GM18951 (cell line): ENCODE results near the gene PHRF1.
A peak's percentile ranks its signal among the peaks of the same experiment; 100 is the strongest.
"Not testable (repeated sequence)": the region's sequence is repeated elsewhere in the genome, so short reads cannot be mapped to it uniquely, and the experiment has no call there.

Experiments
- POLR2A ChIP-seq: IDR thresholded peaks from 4 replicates; pipeline ENCODE4 v1.6.1; 2011; ENCODE audit warnings: mild to moderate bottlenecking; ENCODE audit not compliant: insufficient read length, insufficient read depth; ENCODE audit errors: extremely low read depth
- in situ Hi-C: fragments of 300-500 bp; cut with MboI; formaldehyde crosslinking; loops from one replicate; pipeline ENCODE4 v1.12.0; 2022; ENCODE audit warnings: low sequenced_read_pairs, mixed read lengths, inconsistent platforms; ENCODE audit not compliant: unreplicated experiment

PHRF1 gene

DNA sequence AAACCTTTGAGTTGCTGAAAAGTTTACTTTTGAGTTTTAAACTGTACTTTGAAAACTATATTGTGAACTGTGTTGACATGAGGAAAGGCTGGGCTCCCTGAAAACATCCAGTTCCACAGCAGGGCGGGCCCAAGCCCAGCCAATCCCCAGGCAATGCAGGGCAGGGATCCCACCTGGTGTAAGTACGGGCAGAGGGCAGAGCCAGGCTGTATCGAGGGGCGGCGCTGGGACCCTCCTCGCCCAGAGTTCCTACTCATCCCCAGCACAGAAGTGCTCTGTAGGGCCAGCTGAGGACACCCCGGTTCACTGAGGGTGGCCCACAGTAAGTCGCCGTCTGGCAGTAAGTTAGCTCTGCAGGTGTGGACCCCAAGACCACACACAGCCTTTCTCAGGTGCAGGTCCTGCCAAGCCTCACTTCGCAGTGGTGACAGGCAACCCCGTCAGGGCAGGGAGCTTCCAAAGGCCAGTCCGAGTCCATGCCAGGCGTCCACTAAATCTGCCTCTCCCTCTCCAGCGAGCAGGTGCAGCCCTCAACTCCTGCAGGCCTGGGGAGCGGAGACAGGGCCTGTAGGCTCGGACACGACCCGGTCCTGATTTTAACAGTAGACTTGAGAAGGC lies 9.2 kb upstream of the PHRF1 start:
- in situ Hi-C loops, result no loop called here
- no peak for TF ChIP-seq POLR2A

DNA sequence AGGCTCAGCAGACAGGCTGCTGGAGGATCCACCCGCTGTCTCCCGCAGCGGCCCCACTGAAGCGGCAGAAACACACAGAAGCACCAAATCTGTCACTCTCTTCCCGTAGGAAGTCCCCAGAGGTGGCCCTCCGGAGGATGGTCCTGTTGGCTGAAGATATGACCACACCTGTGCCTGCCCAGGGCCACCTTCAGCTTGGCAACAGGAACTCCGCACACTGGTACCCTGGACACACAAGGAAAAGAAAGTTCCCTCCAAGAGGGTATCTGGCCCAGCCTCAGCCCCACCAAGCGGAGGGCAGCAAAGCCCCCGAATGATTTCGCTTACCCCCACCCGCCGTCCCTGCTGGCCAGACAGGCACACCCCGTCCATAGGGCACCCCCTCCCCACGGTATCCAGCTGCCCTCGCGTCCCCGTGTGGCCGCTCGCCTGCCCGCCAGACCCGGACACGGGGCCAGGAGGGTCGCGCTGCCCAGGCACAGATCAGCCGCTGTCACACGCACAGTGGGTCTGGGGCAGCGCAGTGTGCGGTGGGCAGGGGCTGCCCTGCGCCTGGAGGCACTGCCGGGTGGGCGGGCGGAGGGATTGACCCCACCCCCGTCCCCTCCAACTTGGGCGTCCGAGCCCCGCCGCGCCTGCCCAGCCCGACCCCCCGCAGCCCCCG lies 8.5 kb upstream of the PHRF1 start:
- TF ChIP-seq POLR2A, result no peak
- in situ Hi-C loops, result no loop called here

DNA sequence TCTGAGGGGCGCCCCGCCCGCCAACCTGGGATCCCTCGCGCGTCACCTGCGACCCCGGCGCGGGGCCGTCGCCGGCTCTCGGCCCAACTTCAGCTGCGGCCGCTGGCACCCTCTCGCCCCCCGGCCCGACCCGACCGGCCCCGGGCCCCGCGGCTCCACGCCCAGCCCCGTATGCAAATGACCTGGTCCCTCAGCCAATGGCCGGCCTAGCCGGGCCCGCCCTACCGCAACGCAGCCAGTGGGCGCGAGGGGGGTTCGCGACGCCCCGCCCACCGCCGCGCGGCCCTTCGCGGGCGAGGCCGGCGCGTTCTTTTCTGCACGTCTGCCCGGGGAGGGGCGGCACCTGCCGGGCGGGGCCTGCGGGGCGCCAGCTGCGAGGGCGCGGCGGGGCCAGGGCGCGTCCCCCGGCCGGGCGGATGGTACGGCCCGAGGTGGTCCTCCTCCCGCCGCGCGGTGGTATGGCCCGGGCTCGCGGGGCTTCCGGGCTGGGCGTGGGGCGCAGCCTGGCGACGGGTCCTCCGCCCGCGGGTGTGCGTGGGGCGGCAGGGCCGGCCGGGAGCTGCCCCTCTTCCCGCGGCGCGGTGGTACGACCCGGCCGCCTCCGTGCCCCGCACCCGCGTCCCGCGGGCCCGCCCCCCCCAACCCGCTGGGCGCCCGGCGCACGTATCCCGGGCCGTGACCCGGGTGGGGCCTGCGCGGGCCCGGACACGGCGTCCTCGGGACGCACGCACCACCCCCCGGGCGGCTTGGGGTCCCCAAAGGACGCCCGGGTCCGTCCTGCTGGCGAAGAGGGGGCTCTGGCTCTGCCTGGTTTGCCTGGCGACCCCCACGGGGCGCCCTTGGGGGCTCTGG lies 7.7 kb upstream of the PHRF1 start:
- in situ Hi-C loops, result no loop called here
- peak; percentile 77 for TF ChIP-seq POLR2A

DNA sequence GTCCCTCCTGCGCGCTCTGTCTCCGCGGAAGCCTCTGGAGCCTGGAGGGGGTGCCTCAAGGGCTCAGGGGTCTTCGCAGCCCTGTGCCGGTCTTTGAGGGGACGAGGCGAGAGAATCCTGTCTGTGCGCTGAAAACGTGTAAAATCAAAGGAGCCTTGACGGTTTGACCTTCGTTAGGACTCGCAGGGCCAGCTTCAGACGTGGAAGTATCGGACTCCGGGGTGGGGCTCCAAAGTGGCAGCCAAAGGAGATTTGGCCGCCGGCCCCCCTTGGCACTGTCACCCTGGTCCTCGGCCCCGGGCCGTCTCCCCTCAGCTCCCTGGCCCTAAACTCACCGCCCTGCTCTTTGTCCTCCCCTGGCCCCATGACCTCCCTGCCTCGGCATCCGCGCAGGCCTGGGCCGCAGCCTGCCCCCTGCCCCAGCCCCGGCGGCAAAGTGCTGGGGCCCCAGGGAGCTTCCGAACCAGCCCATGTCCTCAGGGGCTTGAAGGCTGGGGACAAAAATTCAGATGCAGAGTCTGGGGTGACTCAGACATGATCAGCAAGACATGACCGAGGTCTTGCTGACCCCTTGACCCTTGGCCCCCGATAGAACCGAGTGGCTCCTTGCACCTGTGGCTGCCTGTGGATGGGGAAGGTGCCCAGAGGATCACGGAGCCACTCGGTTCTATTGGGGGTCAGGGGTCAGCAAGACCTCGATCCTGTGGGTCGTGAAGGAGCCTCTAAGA lies 6.9 kb upstream of the PHRF1 start:
- TF ChIP-seq POLR2A, result no peak
- in situ Hi-C loops, result no loop called here

DNA sequence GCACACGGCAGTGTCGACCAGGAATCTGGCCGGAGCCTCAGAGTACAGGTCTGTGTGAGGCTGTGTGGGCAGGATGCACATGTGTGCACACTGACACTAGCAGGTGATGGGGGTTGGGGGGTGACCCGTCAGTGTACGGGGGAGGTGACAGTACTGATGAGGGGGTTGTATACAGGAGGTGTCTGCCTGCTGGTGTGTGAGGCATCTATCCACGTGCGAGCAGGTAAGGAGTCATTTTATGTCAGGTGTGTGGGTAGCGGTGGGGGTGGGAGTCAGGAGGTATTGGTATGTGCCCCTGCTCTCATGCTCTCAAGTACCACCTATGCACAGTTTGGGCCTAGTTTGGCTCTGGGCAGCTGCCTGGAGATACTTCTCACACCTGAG lies 4.5 kb upstream of the PHRF1 start:
- no peak for TF ChIP-seq POLR2A
- in situ Hi-C loops, result no loop called here

DNA sequence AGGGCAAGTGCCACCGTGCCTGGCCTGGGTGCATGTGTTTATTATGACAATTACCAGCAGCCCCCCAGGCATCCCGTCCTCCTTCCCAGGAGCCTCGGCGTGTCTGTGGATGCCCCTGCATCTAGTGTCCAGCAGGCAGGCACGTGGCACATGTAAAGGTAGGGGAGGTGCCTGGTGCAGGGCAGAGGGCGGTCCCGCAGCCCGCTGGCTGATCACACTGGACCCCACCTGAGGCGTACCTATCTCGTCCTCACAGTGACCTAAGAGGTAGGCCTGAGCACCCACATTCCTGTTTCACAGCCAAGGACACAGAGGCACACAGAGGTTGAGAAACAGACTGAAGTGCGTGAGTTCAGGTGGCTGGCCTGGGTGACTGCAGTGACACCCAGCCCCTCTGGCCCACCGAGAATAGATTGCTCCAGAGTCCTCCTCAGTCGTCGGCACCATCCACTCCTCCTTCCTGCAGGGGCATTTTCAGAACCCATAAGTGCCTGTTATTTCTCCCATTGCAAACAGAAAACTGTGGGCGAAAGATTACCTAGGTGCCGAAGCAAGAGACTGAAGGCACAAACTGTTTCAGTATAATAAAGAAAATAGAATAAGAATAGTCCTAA lies 3.0 kb upstream of the PHRF1 start:
- in situ Hi-C loops, result no loop called here

DNA sequence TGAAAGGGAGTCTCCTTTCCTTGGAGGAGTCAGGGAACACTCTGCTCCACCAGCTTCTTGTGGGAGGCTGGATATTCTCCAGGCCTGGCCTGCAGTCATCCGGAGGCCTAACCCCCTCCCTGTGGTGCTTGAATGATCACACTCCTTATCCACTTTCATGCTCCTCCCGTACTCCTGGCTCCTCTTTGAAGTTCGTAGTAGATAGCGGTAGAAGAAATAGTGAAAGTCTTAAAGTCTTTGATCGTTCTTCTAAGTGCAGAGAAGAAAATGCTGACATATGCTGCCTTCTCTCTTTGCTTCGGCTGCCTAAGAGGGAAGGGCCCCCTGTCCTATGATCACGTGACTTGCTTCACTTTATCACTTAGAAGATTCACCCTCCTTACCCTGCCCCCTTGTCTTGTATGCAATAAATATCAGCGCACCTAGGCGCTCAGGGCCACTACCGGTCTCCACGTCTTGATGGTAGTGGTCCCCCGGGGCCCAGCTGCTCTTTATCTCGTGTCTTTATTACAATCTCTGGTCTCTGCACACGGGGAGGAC lies 2.2 kb upstream of the PHRF1 start:
- in situ Hi-C loops, result not testable (repeated sequence)

More for the DNA sequence above, 3.0 kb upstream of the PHRF1 start:
- TF ChIP-seq POLR2A, result no peak

DNA sequence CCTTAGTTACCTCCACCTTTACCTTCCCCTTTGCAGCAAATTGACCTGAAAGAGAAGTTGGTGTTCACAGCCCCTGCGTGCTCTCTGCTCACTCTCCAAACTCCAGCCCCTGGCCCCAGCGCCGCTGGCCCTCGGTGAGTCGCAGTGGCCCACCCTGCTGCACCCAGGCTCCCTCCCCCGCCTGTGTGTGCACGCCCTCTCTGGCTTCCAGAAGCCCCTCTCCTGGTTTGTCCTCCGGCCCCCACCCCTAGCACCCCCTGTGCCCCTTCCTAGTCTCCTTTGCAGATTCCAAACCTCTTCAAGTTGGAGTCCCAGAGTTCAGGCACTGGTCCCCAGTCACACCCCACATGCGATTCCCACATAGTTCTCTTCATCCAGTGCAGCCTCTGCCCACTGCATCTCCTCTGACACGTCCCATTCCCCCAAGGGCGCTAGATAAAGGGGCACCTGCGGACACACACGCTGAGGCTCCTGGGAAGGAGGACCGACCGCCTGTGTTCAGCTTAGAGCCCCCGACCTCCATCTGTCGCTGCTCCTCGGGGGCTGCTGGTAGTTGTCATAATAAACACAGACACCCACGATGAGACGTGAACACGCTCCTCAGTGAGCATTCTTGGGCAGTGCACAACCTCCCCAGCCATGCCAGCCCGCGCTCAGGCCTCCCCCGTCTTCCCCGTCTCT lies 1.5 kb upstream of the PHRF1 start:
- in situ Hi-C loops, result no loop called here
- no peak for TF ChIP-seq POLR2A

DNA sequence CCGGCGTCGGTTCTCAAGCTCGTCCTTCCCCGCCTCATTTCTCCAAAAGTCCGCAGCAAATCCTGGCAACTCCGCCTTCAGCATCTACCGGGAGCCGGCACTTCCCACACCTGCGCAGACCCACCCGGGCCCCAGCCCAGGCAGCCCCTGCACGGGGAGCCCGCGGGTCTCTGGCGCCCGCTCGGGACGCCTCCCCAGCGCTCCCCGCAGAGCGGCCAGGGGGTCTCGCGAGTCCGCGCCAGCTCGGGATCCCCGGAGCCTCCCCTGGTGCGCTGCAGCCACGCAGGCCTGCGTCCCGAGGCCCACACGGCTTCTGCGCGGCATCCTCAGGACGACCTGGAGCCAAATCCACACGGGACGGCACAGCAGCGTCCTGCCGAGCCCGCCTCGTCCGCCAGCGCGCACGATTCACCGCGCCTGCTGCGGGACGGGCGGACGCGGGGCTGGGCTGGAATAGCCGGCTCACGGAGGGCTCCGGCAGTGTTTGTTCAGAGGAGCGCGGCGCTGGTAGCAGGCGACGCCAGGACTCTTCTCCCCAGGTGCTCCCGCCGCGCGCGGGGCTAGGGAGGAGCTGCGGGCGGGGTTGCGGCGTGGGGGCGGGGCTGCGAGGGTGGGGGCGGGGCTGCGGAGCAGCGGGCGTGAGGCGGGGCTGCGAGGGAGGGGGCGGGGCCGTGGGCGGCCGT lies 816 bp upstream of the PHRF1 start:
- TF ChIP-seq POLR2A, result no peak
- in situ Hi-C loops, result no loop called here

DNA sequence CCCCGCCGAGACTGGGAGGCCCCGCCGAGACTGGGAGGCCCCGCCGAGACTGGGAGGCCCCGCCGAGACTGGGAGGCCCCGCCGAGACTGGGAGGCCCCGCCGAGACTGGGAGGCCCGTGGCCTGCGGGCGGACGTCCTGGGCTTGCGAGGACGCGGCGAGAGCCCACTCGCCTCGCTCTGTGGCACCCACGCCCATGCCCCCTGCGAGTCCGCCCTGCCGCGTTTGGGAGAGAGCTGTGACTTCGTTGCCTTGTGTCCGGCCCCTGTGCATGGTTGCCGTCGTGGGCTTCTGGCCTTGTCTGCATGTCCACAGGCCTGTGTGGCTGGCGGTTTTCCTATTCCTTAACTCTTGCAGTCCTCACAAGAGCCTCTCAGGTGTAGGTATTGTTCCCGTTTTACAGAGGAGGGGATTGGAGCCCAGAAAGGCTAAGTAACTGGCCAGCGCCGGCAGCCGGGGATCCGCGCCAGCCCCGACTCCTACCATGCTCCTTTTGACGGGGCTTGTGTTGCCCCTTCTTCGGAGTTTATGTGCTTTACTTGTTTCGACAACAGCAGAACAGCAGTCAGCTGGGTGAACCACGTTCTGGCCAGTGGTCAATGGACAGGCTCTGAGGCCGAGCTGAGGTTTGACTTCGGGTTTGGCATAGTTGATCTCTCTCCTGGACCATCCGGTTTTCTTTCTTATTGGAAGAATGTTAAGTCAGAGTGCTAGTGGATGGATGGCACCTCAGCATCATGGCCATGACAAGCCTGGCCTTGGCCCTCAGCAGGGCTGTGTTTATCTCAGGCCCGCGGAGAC lies 741 bp downstream of the PHRF1 start:
- no peak for TF ChIP-seq POLR2A
- in situ Hi-C loops, result no loop called here

DNA sequence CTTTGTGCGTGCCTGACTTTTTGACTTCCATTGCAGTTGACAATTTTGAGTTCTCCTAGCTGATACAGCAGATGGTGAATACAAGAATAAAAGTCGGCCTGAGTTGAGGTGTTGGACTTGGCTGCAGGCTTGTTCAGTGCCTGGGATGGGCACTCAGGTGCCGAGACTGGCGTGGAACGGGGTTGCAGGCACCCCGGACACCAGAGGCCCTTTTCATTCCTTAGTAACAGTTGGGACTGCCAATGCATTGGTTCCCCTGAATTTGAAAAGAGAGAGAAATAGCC lies 1.3 kb downstream of the PHRF1 start:
- in situ Hi-C loops, result no loop called here
- no peak for TF ChIP-seq POLR2A

DNA sequence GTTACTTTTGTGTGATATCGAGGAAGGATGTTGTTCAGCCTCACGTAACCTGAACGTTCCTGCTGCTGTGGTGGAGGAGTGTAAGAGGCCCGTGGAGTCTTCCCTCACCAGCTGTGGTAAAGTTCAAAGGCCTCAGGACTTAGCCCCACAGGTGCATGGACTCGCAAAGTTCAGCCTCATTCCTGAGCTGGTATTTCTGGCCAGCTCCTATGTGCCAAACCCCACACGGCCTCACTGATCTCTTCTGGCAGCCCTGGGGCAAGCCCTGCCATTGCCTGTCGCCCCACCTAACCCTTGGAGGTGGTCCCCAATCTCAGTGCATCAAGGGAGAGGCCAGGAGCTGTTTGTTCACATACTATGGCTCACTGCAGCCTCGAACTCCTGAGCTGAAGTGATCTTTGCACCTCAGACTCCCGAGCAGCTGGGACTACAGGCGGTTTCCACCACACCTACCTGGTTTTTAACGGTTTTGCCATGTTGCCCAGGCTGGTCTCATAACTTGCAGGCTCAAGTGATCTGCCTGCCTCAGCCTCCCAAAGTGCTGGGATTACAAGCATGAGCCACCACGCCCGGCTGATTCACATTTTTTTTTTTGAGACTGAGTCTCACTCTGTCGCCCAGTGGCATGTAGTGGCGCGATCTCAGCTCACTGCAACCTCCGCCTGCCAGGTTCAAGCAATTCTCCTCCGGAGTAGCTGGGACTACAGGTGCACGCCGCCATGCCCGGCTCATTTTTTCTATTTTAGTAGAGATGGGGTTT lies 2.2 kb downstream of the PHRF1 start:
- in situ Hi-C loops, result no loop called here
- no peak for TF ChIP-seq POLR2A
